ENCODE measurements around the gene OR52J3.

The OR52J3 gene

DNA sequence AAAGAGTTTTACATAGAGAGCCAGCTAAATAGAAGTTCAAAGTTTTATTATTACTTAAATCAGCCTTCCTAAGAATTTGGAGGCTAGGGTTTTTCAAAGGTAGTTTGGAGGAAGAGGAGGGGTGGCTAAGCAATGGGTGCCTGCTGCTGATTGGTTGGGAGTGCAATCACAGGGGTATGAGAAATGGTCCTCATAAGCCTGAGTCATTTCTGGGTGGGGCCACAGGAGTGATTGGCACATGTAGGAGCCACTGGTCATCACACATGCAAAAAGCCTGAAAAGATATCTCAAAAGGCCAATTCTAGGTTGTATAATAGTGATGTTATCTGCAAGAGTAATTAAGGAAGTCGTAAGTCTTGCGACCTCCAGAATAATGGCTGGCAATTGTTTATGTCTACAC lies 38.8 kb upstream of the OR52J3 start:
- no peak for TF ChIP-seq TSHZ2 (CRISPR knock-in tag; IDR thresholded peaks at IDR 0.05)
- no peak for TF ChIP-seq ZFP3 (CRISPR knock-in tag; IDR thresholded peaks at IDR 0.05)
- TF ChIP-seq CSDC2 (CRISPR knock-in tag; IDR thresholded peaks at IDR 0.05), result no peak
- TF ChIP-seq TCF4 (CRISPR knock-in tag; IDR thresholded peaks at IDR 0.05; ENCODE audit: borderline replicate concordance), result no peak
- TF ChIP-seq CSRNP3 (CRISPR knock-in tag; IDR thresholded peaks at IDR 0.05), result no peak
- no peak for TF ChIP-seq PPARA (CRISPR knock-in tag; IDR thresholded peaks at IDR 0.05; ENCODE audit: borderline replicate concordance)
- TF ChIP-seq ESRRG (CRISPR knock-in tag; IDR thresholded peaks at IDR 0.05), result no peak
- no peak for TF ChIP-seq RARB (CRISPR knock-in tag; IDR thresholded peaks at IDR 0.05)
- no peak for TF ChIP-seq GLIS3 (CRISPR knock-in tag; IDR thresholded peaks at IDR 0.05)
- TF ChIP-seq ARNTL (CRISPR knock-in tag; IDR thresholded peaks at IDR 0.05; ENCODE audit: borderline replicate concordance, low read depth), result no peak
- TF ChIP-seq OSR1 (CRISPR knock-in tag; IDR thresholded peaks at IDR 0.05), result no peak
- no peak for TF ChIP-seq PATZ1 (CRISPR knock-in tag; IDR thresholded peaks at IDR 0.05; ENCODE audit: borderline replicate concordance)
- no peak for TF ChIP-seq ZC3H10 (CRISPR knock-in tag; IDR thresholded peaks at IDR 0.05)
- TF ChIP-seq CREB5 (CRISPR knock-in tag; IDR thresholded peaks at IDR 0.05; ENCODE audit: low read depth), result no peak
- no peak for TF ChIP-seq SNAI2 (CRISPR knock-in tag; IDR thresholded peaks at IDR 0.05)
- TF ChIP-seq TOX (CRISPR knock-in tag; IDR thresholded peaks at IDR 0.05; ENCODE audit: borderline replicate concordance), result no peak
- TF ChIP-seq ZFP30 (CRISPR knock-in tag; IDR thresholded peaks at IDR 0.05), result no peak
- no peak for TF ChIP-seq ZNF565 (CRISPR knock-in tag; conservative IDR thresholded peaks at IDR 0.05; ENCODE audit: low read depth)
- ATAC-seq, result no peak

- no peak for TF ChIP-seq ZNF8 (CRISPR knock-in tag; IDR thresholded peaks at IDR 0.05)
- no peak for TF ChIP-seq ZC3H10 (CRISPR knock-in tag; IDR thresholded peaks at IDR 0.05)
- TF ChIP-seq CREB5 (CRISPR knock-in tag; IDR thresholded peaks at IDR 0.05; ENCODE audit: low read depth), result no peak
- TF ChIP-seq PPARA (CRISPR knock-in tag; IDR thresholded peaks at IDR 0.05; ENCODE audit: borderline replicate concordance), result no peak
- no peak for TF ChIP-seq ARNTL (CRISPR knock-in tag; IDR thresholded peaks at IDR 0.05; ENCODE audit: borderline replicate concordance, low read depth)
- TF ChIP-seq RARB (CRISPR knock-in tag; IDR thresholded peaks at IDR 0.05), result no peak
- TF ChIP-seq ZNF70 (CRISPR knock-in tag; IDR thresholded peaks at IDR 0.05), result no peak
- no peak for TF ChIP-seq OSR1 (CRISPR knock-in tag; IDR thresholded peaks at IDR 0.05)
- no peak for TF ChIP-seq TCF4 (CRISPR knock-in tag; IDR thresholded peaks at IDR 0.05; ENCODE audit: borderline replicate concordance)
- no peak for TF ChIP-seq SNAI2 (CRISPR knock-in tag; IDR thresholded peaks at IDR 0.05)
- no peak for TF ChIP-seq TSHZ2 (CRISPR knock-in tag; IDR thresholded peaks at IDR 0.05)
- no peak for TF ChIP-seq TOX (CRISPR knock-in tag; IDR thresholded peaks at IDR 0.05; ENCODE audit: borderline replicate concordance)
- no peak for TF ChIP-seq BACH2 (CRISPR knock-in tag; IDR thresholded peaks at IDR 0.05; ENCODE audit: borderline replicate concordance)
- no peak for TF ChIP-seq CSDC2 (CRISPR knock-in tag; IDR thresholded peaks at IDR 0.05)
- no peak for TF ChIP-seq ZNF565 (CRISPR knock-in tag; conservative IDR thresholded peaks at IDR 0.05; ENCODE audit: low read depth)
- TF ChIP-seq ISL1 (CRISPR knock-in tag; IDR thresholded peaks at IDR 0.05), result no peak
- TF ChIP-seq PATZ1 (CRISPR knock-in tag; IDR thresholded peaks at IDR 0.05; ENCODE audit: borderline replicate concordance), result no peak
- no peak for ATAC-seq
These were observed 35.1 kb upstream of the OR52J3 start for GRCh38 chr11:5011254-5011653.

All from SK-N-SH treated with all-trans-retinoic acid at 6 μM for 48 hours (cell line).